ENCODE data around the gene MAK. TPM values are rescaled to one million over a fixed set of nuclear protein-coding genes. Genes with fewer than 3 reads are reported as not detected.

Gene MAK
- total RNA-seq, 4 donors from 2014 or later: 0.33 to 0.34 TPM; not detected in 2

- TF ChIP-seq, protein P1, sequence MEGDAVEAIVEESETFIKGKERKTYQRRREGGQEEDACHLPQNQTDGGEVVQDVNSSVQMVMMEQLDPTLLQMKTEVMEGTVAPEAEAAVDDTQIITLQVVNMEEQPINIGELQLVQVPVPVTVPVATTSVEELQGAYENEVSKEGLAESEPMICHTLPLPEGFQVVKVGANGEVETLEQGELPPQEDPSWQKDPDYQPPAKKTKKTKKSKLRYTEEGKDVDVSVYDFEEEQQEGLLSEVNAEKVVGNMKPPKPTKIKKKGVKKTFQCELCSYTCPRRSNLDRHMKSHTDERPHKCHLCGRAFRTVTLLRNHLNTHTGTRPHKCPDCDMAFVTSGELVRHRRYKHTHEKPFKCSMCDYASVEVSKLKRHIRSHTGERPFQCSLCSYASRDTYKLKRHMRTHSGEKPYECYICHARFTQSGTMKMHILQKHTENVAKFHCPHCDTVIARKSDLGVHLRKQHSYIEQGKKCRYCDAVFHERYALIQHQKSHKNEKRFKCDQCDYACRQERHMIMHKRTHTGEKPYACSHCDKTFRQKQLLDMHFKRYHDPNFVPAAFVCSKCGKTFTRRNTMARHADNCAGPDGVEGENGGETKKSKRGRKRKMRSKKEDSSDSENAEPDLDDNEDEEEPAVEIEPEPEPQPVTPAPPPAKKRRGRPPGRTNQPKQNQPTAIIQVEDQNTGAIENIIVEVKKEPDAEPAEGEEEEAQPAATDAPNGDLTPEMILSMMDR (IDR thresholded peaks at IDR 0.05; ENCODE audit: low read depth): no peak
Observed at GRCh38 chr6:10745116-10745515, 93.2 kb downstream of the MAK start.

GRCh38 chr6:10743515-10743914, 94.8 kb downstream of the MAK start:
- TF ChIP-seq, protein P1 (IDR thresholded peaks at IDR 0.05; ENCODE audit: low read depth): no peak

GRCh38 chr6:10742251-10742650, 96.1 kb downstream of the MAK start:
- TF ChIP-seq, protein P1 (IDR thresholded peaks at IDR 0.05; ENCODE audit: low read depth): no peak

DNA sequence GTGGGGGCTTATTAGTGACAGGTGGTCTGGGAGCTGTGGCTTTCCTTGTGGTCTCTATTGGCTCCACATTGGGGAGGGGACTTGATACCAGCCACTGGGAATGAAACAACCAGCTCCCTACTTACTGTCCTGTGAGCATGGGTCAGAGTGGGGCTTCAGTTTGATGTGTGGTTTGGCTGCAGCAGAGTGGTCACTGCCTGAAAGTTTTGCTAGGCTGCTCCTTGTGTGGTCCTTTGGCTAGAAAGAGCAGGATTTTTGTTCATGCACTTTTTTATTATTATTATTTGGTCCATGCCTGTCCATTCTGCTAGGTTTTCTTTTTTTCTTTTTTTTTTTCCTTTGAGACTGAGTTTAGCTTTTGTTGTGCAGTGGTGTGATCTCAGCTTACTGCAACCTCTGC, 98.3 kb downstream of the MAK start:
- TF ChIP-seq, protein P1 (IDR thresholded peaks at IDR 0.05; ENCODE audit: low read depth): no peak

- TF ChIP-seq, protein P1 (IDR thresholded peaks at IDR 0.05; ENCODE audit: low read depth): no peak
Observed at GRCh38 chr6:10736731-10737130, 101.6 kb downstream of the MAK start.

GRCh38 chr6:10733863-10734262, 104.5 kb downstream of the MAK start:
- TF ChIP-seq, protein P1 (IDR thresholded peaks at IDR 0.05; ENCODE audit: low read depth): no peak

DNA sequence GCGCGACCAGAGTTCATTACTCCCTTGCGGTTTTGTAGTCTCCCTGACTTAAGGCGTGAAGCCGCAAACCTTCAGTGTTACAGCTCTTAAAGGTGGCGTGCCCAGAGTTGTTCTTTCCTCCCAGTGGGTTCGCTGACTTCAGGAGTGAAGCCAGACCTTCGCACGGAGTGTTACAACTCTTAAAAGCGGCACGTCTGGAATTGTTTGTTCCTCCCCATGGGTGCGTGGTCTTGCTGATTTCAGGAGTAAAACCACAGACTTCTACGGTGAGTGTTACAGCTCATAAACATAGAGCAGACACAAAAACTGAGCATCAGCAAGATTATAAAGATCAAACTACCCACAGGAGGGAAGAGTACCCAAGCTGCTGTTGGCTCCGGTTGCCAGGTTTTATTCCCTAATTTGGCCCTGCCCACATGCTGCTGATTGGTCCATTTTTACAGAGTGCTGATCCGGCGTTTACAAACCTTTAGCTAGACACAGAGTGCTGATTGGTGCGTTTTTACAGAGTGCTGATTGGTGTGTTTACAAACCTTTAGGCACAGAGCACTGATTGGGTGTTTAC, 105.1 kb downstream of the MAK start:
- TF ChIP-seq, protein P1 (IDR thresholded peaks at IDR 0.05; ENCODE audit: low read depth): no peak
